Measurements from ENCODE around the gene PTTG2.

DNA sequence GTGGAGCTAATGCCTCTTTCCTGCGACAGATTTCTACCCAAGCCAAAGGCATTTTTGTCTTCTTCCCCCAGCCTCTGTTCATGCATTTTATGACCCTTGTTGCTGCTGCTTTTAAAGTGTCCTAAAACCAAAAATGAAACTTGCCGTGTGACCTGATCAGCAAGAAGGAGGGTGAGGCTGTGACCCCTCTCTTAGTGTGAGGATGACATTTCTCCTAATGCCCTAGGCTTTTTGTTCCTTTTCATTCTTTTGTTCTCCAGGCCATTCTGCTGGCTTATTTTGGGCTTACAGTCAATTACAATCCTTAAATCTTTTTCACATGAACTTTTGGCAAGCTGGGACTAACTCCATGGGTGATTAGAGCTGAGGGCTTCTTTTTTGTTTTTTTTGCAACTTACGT, 34.4 kb downstream of the PTTG2 start:
- TF ChIP-seq POLR2A (IDR thresholded peaks at IDR 0.05; ENCODE audit: low read depth, low read length) (no peak), POLR2AphosphoS5 (IDR thresholded peaks at IDR 0.05; ENCODE audit: low read depth, low read length) (no peak)

Measured in GM12892 (cell line).